HG03095 (cell line): Measurements from ENCODE around the gene PRR35.

Experiments
- ATAC-seq: cut with Tn5 transposase; IDR thresholded peaks from one replicate; pipeline ENCODE4 v1.9.1; 2021; ENCODE audit warnings: moderate library complexity; ENCODE audit not compliant: unreplicated experiment

PRR35 gene

DNA sequence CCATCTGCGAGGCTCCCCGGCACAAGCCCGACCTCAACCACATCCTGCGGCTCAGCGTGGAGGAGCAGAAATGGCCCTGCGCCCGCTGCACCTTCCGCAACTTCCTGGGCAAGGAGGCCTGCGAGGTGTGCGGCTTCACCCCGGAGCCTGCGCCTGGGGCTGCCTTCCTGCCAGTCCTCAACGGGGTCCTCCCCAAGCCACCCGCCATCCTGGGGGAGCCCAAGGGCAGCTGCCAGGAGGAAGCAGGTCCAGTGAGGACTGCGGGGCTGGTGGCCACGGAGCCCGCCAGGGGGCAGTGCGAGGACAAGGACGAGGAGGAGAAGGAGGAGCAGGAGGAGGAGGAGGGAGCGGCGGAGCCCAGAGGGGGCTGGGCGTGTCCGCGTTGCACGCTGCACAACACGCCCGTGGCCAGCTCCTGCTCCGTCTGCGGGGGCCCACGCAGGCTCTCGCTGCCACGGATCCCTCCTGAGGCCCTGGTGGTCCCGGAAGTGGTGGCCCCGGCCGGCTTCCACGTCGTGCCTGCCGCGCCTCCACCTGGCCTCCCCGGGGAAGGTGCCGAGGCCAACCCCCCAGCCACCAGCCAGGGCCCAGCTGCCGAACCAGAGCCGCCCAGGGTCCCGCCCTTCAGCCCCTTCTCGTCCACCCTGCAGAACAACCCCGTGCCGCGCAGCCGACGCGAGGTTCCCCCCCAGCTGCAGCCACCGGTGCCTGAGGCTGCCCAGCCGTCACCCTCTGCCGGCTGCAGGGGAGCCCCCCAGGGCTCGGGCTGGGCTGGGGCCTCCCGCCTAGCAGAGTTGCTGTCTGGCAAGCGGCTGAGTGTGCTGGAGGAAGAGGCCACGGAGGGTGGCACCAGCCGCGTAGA, 13.1 kb upstream of the PRR35 start:
- no peak for ATAC-seq

DNA sequence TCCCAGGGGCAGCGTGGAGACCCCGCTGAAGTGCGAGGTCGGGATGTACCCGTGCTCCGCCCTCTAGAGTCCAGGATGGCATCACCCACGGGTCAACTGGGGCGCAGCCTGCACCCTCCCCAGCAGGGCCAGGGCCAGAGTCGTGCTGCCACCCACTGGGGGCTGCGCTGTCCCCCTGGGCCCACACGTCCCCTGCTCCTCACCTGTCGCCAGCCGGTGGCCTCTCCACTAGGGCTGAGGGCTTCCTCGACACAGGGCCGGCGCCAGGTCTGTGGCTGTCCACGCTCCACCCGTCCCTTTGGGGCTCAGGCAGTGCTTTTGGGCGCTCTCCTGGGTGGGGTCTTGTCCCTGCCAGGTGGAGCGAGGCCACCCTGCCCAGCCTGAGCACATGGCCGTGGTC, 11.6 kb upstream of the PRR35 start:
- ATAC-seq: no peak

DNA sequence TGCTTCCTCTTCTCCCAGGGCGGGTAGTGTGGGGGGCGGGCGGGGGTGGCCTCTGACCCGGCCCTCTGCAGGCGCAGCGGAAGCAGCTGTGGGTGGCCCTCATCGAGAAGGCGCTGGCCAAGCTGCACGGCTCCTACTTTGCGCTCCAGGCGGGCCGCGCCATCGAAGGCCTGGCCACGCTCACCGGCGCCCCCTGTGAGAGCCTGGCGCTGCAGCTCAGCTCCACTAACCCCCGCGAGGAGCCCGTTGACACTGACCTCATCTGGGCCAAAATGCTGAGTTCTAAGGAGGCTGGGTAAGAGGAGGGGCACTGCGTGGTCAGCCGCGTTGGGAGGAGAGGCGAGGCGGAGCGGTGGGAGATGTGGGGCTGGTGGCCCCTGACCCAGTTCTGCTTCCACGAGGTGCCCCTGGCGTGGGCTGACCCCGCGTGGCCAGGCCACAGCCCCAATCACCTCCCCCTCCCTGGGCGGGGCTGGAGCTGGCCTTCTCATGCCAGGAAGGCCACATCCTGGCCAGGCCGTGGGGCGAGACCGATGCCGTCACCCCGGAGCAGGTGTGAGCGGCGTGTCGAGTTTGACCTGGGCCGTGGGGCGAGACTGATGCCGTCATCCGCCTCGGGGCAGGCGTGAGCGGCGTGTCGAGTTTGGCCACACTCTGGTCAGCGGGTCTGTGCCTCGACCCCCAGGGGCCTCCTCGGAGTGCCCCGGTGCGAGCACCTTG, 10.5 kb upstream of the PRR35 start:
- ATAC-seq: no peak

DNA sequence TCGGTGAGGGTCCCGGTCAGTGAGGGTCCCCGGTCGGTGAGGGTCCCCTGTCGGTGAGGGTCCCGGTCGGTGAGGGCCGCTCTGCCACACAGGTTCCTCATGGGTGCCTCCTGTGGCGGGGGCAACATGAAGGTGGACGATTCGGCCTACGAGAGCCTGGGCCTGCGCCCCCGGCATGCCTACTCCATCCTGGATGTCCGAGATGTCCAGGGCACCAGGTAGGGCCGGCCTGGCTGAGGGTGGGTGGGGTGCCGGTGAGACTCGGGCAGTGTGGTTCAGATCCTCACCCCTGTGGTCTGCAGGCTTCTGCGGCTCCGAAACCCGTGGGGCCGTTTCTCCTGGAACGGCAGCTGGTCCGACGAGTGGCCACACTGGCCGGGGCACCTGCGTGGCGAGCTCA, 9.0 kb upstream of the PRR35 start:
- ATAC-seq: no peak

DNA sequence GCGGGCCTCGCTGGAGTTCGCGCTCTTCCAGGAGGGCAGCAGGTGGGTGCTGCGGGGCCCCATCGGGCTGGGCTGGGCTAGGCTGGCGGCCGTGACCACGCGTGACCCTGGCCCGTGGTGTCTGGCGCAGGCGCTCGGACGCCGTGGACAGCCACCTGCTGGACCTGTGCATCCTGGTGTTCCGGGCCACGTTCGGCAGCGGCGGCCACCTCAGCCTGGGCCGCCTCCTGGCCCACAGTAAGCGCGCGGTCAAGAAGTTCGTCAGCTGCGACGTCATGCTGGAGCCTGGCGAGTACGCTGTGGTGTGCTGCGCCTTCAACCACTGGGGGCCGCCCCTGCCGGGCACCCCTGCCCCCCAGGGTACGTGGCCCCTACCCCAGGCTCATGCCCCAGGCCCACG, 8.0 kb upstream of the PRR35 start:
- no peak for ATAC-seq

DNA sequence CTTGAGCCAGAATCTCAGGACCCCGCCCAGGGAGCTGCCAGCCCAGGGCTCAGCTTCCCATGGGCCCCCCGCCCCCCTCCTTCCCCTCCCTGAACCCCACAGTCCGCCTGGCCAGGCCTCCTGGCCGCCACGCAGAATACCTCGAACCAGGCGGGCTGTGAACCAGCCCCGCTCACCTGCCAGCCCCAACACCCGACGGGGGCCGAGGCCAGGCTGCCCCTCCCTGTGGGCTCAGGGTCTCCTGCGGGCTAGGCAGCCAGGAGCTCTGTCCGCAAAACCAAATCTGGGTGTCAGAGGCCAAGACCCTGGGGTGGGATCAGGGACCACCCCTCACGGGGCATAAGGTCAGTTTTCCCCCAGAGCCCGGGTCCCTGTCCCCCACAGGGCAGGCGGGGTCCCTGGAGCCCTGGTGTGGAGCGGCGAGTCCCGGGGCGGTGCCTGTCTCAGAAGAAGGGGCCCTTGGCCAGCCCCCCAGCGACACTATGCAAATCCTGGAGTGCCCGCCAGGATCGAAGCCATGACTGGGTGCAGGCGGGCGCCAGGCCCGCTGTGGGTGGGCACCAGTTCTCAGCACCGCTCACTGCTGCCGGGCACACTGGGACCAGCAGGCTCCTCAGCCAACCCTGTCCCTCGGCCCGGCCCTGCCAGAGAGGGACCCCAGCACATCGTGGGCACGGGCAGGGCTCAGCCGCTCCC, 6.4 kb upstream of the PRR35 start:
- ATAC-seq: no peak

DNA sequence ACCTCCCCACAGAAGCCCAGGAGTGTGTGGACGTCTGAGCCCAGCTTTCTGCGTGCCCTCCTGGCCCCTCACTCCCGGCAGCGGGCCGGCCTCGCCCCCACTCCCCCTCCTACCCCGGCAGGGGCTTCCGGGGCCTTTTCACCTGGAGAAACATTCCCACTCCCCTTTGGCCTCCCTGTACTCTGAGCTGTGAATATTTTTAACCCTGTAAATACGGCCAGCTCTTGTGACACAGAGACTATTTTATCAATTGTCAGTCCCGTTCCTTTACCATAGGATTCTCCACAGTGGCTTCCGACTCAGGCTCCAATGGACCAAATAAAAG, 5.9 kb upstream of the PRR35 start:
- no peak for ATAC-seq

DNA sequence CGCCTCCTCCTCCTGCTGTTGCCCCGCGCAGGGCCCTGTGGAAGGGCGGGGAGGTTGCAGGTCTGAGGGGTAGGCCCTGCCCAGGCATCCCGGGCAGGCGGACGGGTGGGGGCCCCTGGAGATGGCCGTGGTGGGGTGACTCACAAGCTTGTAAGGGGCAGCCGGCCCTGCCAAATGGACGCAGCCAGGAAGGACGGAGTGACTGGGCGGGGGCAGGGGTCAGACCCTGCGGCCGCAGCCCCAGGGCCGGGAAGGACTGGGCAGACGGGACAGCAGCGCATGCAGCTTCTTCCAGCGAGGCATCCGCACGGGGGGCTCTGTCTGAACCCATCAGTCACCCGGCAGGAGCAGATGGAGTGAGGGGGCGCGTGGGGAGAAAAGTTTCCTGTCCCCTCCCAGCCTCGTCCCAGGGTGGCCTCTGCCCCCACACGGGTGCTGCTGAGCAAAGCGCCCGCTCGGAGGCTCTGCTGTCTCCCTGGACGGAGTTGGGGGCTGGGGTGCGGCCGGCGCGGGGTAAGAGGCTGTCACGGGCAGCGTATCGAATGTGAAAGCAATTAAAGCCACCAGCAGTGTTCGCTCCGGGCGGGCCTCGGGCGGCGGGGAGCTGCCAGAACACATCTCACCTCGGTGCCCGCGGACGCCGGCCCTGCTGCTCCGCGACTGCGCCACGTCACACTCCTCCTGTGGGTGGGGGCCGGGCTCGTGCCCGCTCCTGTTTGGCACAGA, 5.4 kb upstream of the PRR35 start:
- no peak for ATAC-seq

DNA sequence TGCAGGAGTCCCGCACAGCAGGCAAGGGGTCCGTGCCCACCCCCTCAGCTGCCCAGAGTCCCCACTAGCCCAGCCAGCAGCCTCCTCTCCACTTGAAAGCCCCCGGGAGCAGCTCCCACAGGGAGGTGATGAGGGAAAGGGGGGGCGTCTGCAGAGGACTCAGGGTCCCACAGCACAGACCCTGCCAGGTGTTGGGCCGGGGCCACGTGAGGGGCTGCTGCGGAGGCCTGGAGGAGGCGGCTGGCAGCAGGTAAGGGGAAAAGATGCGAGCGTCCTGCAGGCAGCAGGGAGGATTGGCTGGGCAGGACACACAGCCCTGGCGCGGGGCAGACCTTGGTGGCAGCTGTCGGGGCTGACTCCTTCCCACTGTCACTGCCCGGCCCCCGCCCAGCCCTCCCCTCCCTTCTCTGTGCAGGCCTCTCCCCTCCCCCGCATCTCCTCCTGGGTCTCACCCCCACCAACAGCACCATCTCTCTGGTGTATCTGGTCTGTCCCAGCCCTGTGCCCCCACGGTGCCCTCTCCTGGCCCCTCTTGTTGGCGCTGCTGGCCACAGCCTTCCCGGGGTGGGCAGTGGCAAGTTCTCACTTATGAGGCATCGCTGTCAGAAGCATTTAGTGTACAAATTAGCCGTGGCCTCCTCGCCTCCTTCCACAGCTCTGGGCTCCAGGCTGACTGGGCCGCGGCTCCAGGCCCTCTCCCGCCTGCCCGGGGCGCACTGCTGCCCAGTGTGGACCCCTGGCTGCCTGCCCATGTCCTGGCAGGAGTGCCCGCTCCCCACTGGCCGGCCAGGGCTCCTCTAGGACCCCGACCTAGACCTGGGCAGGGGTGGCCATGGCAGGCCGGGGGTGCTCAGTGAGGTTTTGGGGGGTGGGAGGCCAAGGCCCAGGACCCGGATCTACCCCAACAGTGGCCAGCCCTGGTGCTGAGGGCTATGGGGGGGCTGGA, 4.4 kb upstream of the PRR35 start:
- no peak for ATAC-seq

DNA sequence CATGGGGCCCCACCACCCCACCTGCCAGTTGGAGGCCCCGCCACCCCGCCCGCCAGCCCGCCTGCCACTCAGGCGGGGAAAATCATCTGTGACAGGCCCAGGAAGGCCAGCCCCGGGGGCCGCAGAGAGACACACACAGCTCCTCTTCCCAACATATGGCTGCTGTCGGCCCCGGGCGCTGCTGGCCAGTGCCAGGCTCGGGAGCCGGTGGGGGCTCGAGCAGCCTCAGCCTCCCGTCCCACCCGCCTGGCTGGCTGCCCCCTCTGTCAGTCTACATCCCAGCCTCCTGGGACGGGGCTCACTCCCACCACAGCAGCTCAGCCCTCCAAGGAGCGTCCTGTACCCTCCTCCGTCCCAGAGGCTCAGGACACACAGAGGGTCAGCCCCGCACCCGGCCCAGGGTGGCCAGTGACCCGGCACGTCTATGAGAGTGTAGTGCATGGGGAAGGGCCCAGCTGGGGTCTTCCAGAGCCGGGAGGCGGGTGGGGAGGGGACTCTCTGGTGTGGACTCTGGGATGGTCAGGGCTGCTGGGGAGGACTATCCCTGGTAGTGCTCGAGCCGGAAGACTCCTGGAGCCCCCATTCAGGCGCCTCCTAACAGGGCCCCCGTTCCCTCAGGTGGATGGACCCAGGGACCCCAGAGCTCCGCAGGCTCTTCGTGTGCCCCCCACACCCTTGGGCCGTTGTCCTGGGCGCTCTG, 3.6 kb upstream of the PRR35 start:
- no peak for ATAC-seq

DNA sequence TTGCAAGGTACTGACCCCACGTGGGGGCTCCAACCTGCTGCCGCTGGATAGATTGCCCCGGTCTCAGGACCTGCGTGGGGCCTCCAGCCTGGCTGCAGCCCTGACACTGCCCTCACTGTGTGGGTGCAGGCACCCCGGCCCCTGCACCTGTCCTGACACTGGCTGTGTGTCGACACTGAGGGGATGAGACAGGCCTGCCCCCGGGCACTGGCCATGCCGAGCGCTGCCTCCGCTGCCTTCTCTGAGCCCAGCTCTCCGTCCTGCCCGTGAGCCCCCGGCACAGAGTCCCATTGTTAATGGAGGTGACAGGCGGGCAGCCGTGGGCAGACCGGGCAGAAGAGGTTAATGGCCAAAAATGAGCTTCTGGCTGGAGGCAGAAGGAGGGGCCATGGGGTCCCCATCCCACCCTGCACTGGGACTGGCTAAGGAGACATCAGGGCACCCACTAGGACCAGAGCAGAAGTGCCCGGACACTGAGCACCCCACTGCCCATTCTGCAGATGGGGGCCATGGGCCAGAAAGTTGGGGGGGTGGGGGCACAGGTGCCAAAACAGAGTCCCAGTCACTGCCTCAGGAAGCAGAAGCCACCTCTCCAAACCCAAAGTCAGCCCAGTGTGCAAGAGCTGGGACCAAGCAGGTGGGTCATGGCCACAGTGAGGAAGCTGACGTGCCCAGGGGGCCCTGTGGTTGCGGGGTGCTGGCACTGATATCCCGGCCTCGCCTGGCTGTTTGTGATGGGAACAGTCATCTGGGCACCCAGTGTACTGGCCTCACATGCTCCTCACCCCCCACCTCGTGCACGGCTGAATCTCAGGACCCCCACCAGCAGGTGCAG, 2.5 kb upstream of the PRR35 start:
- no peak for ATAC-seq

DNA sequence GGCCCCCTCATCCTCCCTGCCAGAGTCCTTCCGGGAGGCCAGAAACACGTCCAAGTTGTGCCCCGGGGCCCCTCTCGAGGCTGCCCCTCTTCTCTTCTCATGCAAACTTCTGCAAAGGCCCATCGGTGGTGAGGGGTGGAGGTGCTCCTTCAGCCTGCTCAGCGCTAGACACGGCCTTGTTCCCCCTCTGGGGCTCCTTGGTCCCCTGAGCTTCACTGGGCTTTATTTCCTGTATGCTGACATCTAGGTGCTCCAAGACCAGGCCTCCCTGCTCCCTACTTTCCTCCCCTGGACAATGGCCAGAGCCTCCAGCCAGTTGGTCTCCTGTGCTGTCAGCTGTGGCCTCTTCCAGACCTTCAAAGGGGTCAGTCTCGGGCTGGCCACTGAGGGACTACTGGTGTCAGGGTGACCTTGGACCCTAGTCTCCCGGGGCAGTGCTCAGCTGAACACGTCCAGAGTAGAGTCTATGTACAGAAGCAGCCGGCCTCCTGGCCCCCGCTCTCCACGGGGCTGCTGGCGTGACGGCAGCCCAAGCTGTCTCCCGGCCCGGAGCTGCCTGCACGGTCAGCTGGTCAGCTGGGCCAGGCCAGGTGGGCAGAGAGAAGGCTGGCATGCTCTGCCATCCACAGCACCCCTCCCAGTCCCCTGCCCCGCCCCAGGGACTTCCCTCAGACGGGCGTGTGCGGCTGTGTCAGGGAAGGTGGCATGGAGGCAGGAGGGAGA, 1.7 kb upstream of the PRR35 start:
- ATAC-seq: no peak

DNA sequence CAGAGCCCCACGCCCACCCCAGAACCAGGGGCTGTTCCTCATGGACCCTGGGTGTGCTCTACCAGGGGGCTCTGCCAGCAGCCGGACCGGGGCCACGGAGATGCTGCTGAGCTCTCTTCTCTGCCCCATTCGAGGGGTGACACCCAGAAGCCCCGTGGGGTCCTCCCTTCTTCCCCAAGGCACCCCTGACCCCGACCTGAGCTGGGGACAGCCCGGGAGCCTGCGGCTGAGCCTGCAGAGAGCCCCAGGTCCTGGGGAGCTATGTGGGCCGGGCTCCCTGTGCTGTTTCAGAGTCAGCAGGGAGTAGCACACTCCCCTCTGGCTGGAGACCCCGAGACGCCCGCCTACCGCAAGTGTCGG, 1.2 kb upstream of the PRR35 start:
- no peak for ATAC-seq

DNA sequence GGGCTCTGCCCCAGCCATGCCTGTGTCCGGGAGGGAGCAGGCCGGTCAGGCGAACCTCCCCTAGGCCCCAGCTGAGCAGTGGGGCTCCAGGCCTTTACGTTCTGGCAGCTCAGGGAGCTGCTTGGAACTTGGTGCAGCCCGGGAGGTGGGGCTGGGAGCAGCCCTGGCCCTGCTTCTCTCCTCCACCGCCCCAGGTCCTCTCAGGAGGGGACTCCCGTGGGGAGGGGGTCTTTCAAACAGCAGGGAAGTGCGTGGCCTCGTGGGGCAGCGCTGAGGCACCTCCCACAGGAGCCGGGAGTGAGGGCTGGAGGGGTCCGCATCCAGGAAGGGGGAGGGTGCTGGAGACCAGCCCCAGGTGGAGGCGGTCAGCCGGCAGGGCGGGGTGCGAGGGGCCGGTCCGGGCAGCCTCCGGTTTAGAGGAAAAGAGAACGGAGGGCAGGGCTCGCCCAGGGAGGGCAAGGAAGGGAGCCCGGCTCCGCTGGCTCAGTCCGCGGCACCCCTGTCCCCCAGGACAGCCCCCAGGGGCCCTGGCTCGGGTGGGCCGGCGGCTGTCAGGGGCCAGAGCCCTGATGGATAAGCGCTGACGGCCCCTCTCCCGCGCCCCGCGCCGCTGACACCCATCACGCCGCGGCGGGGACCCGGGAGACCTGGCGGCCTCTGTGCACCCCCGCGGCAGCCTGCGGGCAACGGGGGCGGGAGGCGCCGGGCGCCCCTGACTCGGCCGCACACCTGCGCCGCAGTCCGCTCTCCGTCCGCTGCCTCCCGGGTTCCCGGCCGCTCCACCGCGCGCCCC, 587 bp upstream of the PRR35 start:
- no peak for ATAC-seq

DNA sequence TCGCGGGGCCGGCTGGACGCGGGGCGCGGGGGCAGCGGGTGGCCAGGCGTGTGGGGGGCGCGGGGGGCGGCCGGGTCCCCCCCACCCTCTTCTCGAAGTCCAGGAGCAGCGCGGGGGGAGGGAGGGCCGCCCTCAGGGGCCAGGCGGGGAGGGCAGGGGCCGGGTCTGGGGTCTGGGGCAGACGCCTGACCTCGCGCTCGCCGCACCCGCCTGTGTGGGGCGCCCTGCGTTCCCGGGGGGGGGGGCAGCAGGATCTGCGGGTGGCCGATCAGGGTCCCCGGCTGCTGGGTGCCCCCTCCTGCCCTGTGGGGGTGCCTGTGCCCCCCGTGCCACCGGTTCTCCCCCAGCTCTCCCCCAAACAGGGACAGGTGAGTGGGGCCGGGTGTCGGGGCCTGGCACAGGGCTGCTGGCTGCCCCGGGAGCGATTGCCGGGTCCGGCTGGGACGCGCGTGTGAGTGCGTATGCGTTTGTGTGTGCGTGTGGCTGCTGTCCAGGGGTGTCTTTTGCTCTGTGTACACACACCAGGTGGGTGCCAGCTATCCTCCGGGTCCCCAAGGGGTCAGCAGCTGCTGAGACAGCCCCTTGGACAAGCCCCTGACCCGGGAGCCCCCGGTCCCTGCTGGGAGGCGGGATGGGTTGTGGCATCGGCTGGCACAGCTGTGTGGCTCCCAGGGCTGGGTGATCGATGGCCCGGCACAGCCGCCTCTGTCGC, 663 bp downstream of the PRR35 start:
- ATAC-seq: no peak

DNA sequence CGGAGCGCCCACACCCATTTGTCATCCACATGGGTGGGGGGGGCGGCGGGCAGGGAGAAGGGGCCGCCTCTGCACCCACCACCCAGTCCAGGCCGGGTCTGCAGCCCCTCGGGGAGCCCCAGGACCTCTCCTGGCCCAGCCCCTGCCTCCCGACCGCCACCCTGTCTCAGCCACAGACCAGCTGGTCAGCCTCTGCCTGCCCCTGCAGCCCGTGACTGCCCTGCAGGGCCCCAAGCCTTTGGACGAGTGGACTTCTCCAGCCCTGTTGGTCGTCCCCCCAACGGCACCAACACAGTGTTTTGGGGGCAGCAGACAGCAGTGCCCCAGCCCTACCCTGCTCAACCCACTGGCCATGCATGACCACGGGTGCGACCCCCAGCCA, 1.2 kb downstream of the PRR35 start:
- no peak for ATAC-seq
